AG04450 (cell line): Measurements from ENCODE around the gene UBD. TPM values are rescaled to one million over a fixed set of nuclear protein-coding genes. Genes with fewer than 3 reads are reported as not detected.

Experiments used
- CTCF ChIA-PET: fragments of 300-600, 350-600 bp; formaldehyde crosslinking; extraction: SDS; loops from one replicate; lab custom pipeline; 2022; ENCODE audit warnings: antibody characterized with exemption, inconsistent platforms; lab: Charles Lee
- POLR2A ChIA-PET: fragments of 350-600 bp; formaldehyde crosslinking; extraction: SDS; loops from one replicate; lab custom pipeline; 2021; ENCODE audit warnings: antibody characterized with exemption, inconsistent platforms; lab: Yijun Ruan, JAX
- DNase-seq: peaks from one replicate; pipeline ENCODE4 v3.0.0-alpha.2; 2011; ENCODE audit warnings: low read depth, low spot score
- H3K27ac ChIP-seq: one replicate; pipeline ENCODE4 v1.5.1; 2012; ENCODE audit warnings: low read depth, low read length, control low read depth
- H3K27me3 ChIP-seq: one replicate; pipeline ENCODE4 v1.6.0; 2012; ENCODE audit warnings: low read length; ENCODE audit not compliant: control insufficient read depth, insufficient read depth
- H3K4me3 ChIP-seq: 2 replicates; pipeline ENCODE4 v1.5.1; 2011; ENCODE audit warnings: mild to moderate bottlenecking, low read depth, low read length, control low read depth
- H3K9me3 ChIP-seq: 2 replicates; pipeline ENCODE4 v1.5.1; 2012; ENCODE audit warnings: low read length; ENCODE audit not compliant: control insufficient read depth, insufficient read depth
- polyA minus RNA-seq: library from RNA; depleted of rRNA, polyadenylated mRNA; stranded (reverse); fragments of >200 nt; gene quantifications from 2 replicates; pipeline ENCODE4 v1.2.3, GENCODE V29; 2011; rRNA and poly(A)+ RNA removed
- polyA plus RNA-seq: library from polyadenylated mRNA; depleted of rRNA; stranded (reverse); fragments of >200 nt; gene quantifications from 2 replicates; pipeline ENCODE4 v1.2.3, GENCODE V29; 2011; rRNA removed
- TF ChIP-seq, protein P1 (sequence below): IDR thresholded peaks from 2 replicates; pipeline ENCODE4 v1.5.1; 2011; ENCODE audit warnings: low read depth, low read length, control low read depth, inconsistent platforms

The UBD gene
- not detected in 2 replicates for polyA plus RNA-seq
- not detected in 2 replicates for polyA minus RNA-seq

DNA sequence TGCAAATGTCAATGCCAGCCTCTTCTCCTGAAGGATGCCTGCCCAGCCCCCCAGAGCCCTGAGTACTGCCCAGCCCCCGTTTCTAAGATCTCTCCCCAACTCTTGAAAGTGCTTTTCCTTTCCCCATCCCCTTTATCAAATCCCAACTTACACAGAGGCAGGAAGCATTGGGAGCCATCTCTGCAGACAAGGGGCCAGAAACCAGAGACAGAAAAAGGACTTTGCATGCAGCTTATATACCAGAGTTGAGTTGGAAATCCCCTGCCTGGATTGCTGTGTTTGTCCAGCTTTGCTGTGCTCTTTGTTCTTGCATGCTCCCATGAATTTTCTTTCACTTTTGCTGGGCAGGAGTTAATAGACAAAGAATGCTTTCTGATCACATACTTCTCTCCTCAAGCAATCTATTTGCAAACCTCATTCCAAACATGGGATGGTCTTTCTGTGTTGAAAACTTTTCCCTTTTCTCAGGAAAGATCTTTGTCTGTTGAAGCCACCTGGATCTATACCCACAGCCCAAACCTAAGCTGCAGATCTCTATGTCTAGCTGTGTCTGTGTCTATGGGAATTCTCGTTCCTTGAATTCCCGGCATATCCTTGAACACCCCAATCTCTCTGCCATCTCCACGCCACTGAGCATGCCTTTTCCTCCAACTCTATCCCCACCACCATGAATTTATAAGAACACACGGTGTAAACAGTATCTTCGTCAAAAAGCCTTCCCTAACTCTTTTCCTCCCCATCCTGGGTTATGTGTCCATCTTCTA, at the start of gene UBD:
UBD (minus strand) TSS at position 209 of the 764 bp plus-strand sequence; CDS start at position 178, 31 bp downstream.
- H3K27ac ChIP-seq = no peak within 1 kb of the TSS
- no peak for DNase-seq
- POLR2A ChIA-PET = no interaction called here
- peaks cover 4% of the 10 kb centered on the region for H3K27me3 ChIP-seq
- CTCF ChIA-PET = interaction anchor here (1.6 kb wide), 1 partner anchor 30 kb away, joined by 5 read pairs; no protein-coding TSS in a partner anchor
- no peaks in the 10 kb centered on the region for H3K9me3 ChIP-seq
- TF ChIP-seq, protein P1, sequence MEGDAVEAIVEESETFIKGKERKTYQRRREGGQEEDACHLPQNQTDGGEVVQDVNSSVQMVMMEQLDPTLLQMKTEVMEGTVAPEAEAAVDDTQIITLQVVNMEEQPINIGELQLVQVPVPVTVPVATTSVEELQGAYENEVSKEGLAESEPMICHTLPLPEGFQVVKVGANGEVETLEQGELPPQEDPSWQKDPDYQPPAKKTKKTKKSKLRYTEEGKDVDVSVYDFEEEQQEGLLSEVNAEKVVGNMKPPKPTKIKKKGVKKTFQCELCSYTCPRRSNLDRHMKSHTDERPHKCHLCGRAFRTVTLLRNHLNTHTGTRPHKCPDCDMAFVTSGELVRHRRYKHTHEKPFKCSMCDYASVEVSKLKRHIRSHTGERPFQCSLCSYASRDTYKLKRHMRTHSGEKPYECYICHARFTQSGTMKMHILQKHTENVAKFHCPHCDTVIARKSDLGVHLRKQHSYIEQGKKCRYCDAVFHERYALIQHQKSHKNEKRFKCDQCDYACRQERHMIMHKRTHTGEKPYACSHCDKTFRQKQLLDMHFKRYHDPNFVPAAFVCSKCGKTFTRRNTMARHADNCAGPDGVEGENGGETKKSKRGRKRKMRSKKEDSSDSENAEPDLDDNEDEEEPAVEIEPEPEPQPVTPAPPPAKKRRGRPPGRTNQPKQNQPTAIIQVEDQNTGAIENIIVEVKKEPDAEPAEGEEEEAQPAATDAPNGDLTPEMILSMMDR = no peak
- H3K4me3 ChIP-seq = no peak within 1 kb of the TSS

DNA sequence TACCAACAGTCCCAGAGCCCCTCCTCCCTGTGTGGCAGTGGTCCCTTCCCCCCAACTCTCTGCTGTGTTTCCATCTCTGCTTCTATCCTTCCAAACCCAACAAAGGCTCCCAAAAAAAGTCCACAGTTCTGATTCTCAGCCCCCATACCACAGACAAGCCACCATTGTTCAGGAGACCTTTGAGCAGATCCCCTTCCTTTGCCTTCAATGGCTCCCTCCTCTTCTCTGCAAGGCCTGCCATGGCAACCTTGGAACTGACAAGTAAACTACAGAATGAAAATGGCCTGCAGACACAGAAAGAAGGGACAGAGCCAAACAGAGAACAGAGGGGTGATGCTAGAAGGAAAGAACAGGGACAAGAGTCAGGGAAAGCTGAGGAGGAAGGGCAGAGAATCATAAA, 48.6 kb upstream of the UBD start:
- TF ChIP-seq, protein P1 = no peak
- CTCF ChIA-PET = interaction anchor here (1.6 kb wide), 1 partner anchor 11 kb away, joined by 3 read pairs; no protein-coding TSS in a partner anchor
- POLR2A ChIA-PET = no interaction called here
- DNase-seq = no peak
- Histone ChIP-seq H3K27me3 (no peaks in the 10 kb centered on the region), H3K9me3 (no peaks in the 10 kb centered on the region), H3K27ac (no peak overlapping the region), H3K4me3 (no peak overlapping the region)

DNA sequence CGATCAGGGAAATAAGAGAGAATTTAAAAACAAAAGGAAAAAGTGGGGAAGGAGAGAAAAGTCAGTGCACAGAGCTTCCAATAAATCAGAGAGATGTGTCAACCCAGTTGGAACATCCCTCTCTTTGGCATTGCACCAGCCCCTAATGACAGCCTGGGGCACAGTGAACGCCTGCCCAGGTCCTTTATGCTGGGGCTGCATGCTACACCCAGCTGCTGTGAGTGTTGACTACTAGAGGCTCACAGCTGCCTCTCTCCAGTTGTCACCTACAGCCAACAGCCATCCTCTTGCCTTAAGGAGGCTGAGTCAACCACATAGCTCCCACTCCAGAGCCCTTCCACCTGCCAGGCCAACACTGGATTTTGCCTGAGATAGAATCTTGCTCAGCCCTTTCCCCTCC, 44.4 kb upstream of the UBD start:
- no peaks in the 10 kb centered on the region for H3K27me3 ChIP-seq
- ChIA-PET POLR2A (no interaction called here), CTCF (no interaction called here)
- DNase-seq = no peak
- TF ChIP-seq, protein P1 = no peak
- no peaks in the 10 kb centered on the region for H3K9me3 ChIP-seq
- no peak overlapping the region for H3K27ac ChIP-seq
- no peak overlapping the region for H3K4me3 ChIP-seq

DNA sequence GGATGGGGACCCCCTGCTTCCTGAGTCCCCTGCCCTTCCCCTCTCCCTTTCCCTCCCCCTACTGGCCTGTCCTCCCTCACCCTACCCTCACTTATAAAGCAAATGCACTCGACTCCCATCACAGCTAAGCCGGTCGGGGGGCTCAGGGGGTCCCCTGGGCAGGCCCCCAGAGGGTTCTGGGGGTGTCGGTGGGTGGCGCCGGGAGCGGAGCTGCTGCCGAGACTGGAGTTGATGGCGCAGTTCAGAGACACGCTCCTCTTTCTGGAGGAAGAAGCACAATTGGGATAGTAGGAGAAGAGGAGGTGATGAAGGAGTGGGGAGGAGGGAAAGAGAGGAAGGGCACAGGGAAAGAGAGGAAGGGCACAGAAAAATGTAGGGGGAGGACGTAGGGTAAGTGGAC, 43.9 kb upstream of the UBD start:
- DNase-seq = no peak
- no peak overlapping the region for H3K4me3 ChIP-seq
- ChIA-PET CTCF (interaction anchor here (1.0 to 1.1 kb wide), 2 partner anchors 14 to 46 kb away, joined by 3 to 4 read pairs; no protein-coding TSS in a partner anchor), POLR2A (no interaction called here)
- TF ChIP-seq, protein P1 = no peak
- no peak overlapping the region for H3K27ac ChIP-seq
- no peaks in the 10 kb centered on the region for H3K27me3 ChIP-seq
- H3K9me3 ChIP-seq = no peaks in the 10 kb centered on the region
